PC-3 (cell line): ENCODE measurements around the gene IMPA2.

ENCODE experiments used
- CTCF ChIP-seq: fragments of 300-600 bp; sonication (generic); conservative IDR thresholded peaks from 2 replicates; pipeline ENCODE4 v1.5.1; 2017; ENCODE audit warnings: antibody characterized with exemption, low read depth, mild to moderate bottlenecking, low read length
- EZH2 ChIP-seq: fragments of 300-600 bp; sonication (generic); IDR thresholded peaks from one replicate; pipeline ENCODE4 v1.6.1; 2017; ENCODE audit warnings: antibody characterized with exemption, mild to moderate bottlenecking, low read length; ENCODE audit not compliant: unreplicated experiment
- EZH2phosphoT487 ChIP-seq: fragments of 300-600 bp; sonication (generic); IDR thresholded peaks from 2 replicates; pipeline ENCODE4 v1.6.1; 2018; ENCODE audit warnings: mild to moderate bottlenecking, antibody characterized with exemption, low read length, borderline replicate concordance

DNA sequence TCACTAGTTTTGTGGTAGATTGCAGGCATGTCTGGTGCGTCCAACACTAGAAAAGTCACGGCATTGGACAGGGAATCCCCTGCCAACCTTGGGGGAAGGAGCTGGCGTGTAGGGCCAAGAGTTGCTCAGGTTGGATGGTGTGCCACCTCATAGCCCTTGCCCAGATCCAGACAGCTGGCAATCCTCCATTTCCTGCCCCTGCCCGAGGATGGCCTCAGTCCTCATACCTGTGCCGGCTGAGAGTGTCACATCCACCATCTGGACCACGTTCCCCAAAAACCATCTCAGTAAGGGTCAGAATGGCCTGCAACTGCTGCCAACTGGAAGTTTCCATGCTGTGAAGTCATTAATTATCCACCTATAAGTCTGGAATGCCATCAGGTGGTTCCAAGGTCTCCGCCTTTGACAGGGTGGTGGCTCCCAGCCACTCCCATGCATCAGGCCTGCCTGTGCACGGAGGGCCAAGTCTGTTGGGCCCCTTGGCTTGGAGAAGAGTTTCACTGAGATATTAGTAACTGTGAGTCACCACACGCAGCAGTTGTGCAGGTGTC, 55.0 kb downstream of the IMPA2 start:
- TF ChIP-seq CTCF = no peak
- no peak for TF ChIP-seq EZH2
- no peak for TF ChIP-seq EZH2phosphoT487
